WTC11 (cell line): ENCODE data around the gene KRT6A. TPM values are rescaled to one million over a fixed set of nuclear protein-coding genes. Genes with fewer than 3 reads are reported as not detected.

Experiments used
- ATAC-seq: fragments of 200-7000 bp; cut with Tn5 transposase; 2 replicates; pipeline ENCODE4 v1.10.0; 2021; ENCODE audit warnings: mild to moderate bottlenecking, moderate library complexity
- CTCF ChIA-PET: fragments of 300-600 bp; sonication (Branson Sonifier 250); formaldehyde crosslinking; loops from one replicate; lab custom pipeline; 2021; ENCODE audit warnings: antibody characterized with exemption; lab: Charles Lee
- POLR2A ChIA-PET: fragments of 350-600 bp; sonication (Branson Sonifier 250); formaldehyde crosslinking; loops from one replicate; lab custom pipeline; 2021; ENCODE audit warnings: antibody characterized with exemption; lab: Charles Lee
- DNase-seq: peaks from one replicate; pipeline ENCODE4 v3.0.0; 2021; ENCODE audit warnings: low spot score
- H3K27ac Mint-ChIP-seq: 2 replicates; pipeline ENCODE4 v1.8.0; 2021; ENCODE audit warnings: mixed read lengths
- H3K27me3 Mint-ChIP-seq: 2 replicates; pipeline ENCODE4 v1.8.0; 2021; ENCODE audit warnings: low read depth, mild to moderate bottlenecking, moderate library complexity, mixed read lengths
- H3K36me3 Mint-ChIP-seq: 2 replicates; pipeline ENCODE4 v1.8.0; 2021; ENCODE audit warnings: mixed read lengths
- H3K4me1 Mint-ChIP-seq: 2 replicates; pipeline ENCODE4 v1.8.0; 2022; ENCODE audit warnings: mixed read lengths
- H3K4me3 Mint-ChIP-seq: 2 replicates; pipeline ENCODE4 v1.8.0; 2021; ENCODE audit warnings: mild to moderate bottlenecking, moderate library complexity, mixed read lengths
- H3K9me3 Mint-ChIP-seq: 2 replicates; pipeline ENCODE4 v1.8.0; 2021; ENCODE audit warnings: mixed read lengths
- CREM ChIP-seq: sonication (generic); formaldehyde crosslinking; IDR thresholded peaks from 2 replicates; pipeline ENCODE4 v1.8.1; 2022; ENCODE audit warnings: mild to moderate bottlenecking, missing genetic modification reagents, moderate library complexity
- ETV6 ChIP-seq: sonication (generic); formaldehyde crosslinking; IDR thresholded peaks from 2 replicates; pipeline ENCODE4 v1.8.1; 2022; ENCODE audit warnings: mild to moderate bottlenecking, missing genetic modification reagents
- HMGA2 ChIP-seq: fragments of 250-450 bp; sonication (Bioruptor Pico); IDR thresholded peaks from 2 replicates; pipeline ENCODE4 v1.4.0; 2021; ENCODE audit warnings: mild to moderate bottlenecking, moderate library complexity
- JUN ChIP-seq: sonication (generic); formaldehyde crosslinking; IDR thresholded peaks from 2 replicates; pipeline ENCODE4 v1.8.0; 2023; ENCODE audit warnings: mild to moderate bottlenecking, missing genetic modification reagents
- NFE2L1 ChIP-seq: sonication (generic); formaldehyde crosslinking; IDR thresholded peaks from 2 replicates; pipeline ENCODE4 v1.8.1; 2023; ENCODE audit warnings: missing genetic modification reagents
- NFYB ChIP-seq: sonication (generic); formaldehyde crosslinking; conservative IDR thresholded peaks from 2 replicates; pipeline ENCODE4 v1.8.0; 2022; ENCODE audit warnings: low read depth, missing genetic modification reagents
- NR2C2 ChIP-seq: sonication (generic); formaldehyde crosslinking; IDR thresholded peaks from 2 replicates; pipeline ENCODE4 v1.8.0; 2022; ENCODE audit warnings: mild to moderate bottlenecking, missing genetic modification reagents
- NR3C1 ChIP-seq: sonication (generic); formaldehyde crosslinking; conservative IDR thresholded peaks from 2 replicates; pipeline ENCODE4 v1.8.1; 2023; ENCODE audit warnings: low read depth, mild to moderate bottlenecking, missing genetic modification reagents
- RORB ChIP-seq: fragments of 250-450 bp; sonication (Bioruptor Pico); IDR thresholded peaks from 2 replicates; pipeline ENCODE4 v1.9.0; 2021; ENCODE audit warnings: mild to moderate bottlenecking
- USF1 ChIP-seq: sonication (generic); formaldehyde crosslinking; IDR thresholded peaks from 2 replicates; pipeline ENCODE4 v1.8.0; 2022; ENCODE audit warnings: mild to moderate bottlenecking, missing genetic modification reagents
- ZNF232 ChIP-seq: sonication (generic); formaldehyde crosslinking; IDR thresholded peaks from 2 replicates; pipeline ENCODE4 v1.8.0; 2022; ENCODE audit warnings: mild to moderate bottlenecking, missing genetic modification reagents
- ZNF317 ChIP-seq: sonication (generic); formaldehyde crosslinking; IDR thresholded peaks from 2 replicates; pipeline ENCODE4 v1.8.1; 2023; ENCODE audit warnings: low read depth, mild to moderate bottlenecking, moderate library complexity, missing genetic modification reagents, borderline replicate concordance
- ZNF423 ChIP-seq: fragments of 250-450 bp; sonication (Bioruptor Pico); IDR thresholded peaks from 2 replicates; pipeline ENCODE4 v2.1.2; 2022; ENCODE audit warnings: mild to moderate bottlenecking, moderate library complexity
- ZNF512 ChIP-seq: sonication (generic); formaldehyde crosslinking; IDR thresholded peaks from 2 replicates; pipeline ENCODE4 v1.8.1; 2022; ENCODE audit warnings: missing genetic modification reagents, borderline replicate concordance
- ZNF532 ChIP-seq: fragments of 250-450 bp; sonication (Bioruptor Pico); IDR thresholded peaks from 2 replicates; pipeline ENCODE4 v1.9.0; 2021; ENCODE audit warnings: mild to moderate bottlenecking, borderline replicate concordance
- total RNA-seq: library from RNA; stranded (reverse); gene quantifications from 3 replicates; pipeline ENCODE4 v1.2.3, GENCODE V29; 2021
- TF ChIP-seq, protein P1 (sequence below): sonication (generic); formaldehyde crosslinking; IDR thresholded peaks from 2 replicates; pipeline ENCODE4 v1.8.1; 2023; ENCODE audit warnings: mild to moderate bottlenecking, missing genetic modification reagents
- TF ChIP-seq, protein P2 (sequence below): fragments of 200-600 bp; IDR thresholded peaks from 2 replicates; pipeline ENCODE4 v1.8.0; 2022; ENCODE audit warnings: antibody characterized with exemption
- TF ChIP-seq, protein P3 (sequence below): sonication (generic); formaldehyde crosslinking; IDR thresholded peaks from 2 replicates; pipeline ENCODE4 v1.8.0; 2023; ENCODE audit warnings: missing genetic modification reagents

KRT6A gene
- total RNA-seq, 1 experiment from 2014 or later = not detected

GRCh38 chr12:52530366-52530765, 37.3 kb upstream of the KRT6A start (continued):
- TF ChIP-seq ZNF532 (CRISPR knock-in tag) (no peak), NFYB (CRISPR knock-in tag) (no peak), ZNF232 (CRISPR knock-in tag) (no peak), JUN (CRISPR knock-in tag) (no peak), RORB (no peak), NR2C2 (CRISPR knock-in tag) (no peak), ZNF512 (CRISPR knock-in tag) (no peak), ETV6 (CRISPR knock-in tag) (no peak), ZNF423 (CRISPR knock-in tag) (no peak), CREM (no peak), NR3C1 (no peak), ZNF317 (no peak), HMGA2 (CRISPR knock-in tag) (no peak), USF1 (CRISPR knock-in tag) (no peak)
- TF ChIP-seq, protein P1, sequence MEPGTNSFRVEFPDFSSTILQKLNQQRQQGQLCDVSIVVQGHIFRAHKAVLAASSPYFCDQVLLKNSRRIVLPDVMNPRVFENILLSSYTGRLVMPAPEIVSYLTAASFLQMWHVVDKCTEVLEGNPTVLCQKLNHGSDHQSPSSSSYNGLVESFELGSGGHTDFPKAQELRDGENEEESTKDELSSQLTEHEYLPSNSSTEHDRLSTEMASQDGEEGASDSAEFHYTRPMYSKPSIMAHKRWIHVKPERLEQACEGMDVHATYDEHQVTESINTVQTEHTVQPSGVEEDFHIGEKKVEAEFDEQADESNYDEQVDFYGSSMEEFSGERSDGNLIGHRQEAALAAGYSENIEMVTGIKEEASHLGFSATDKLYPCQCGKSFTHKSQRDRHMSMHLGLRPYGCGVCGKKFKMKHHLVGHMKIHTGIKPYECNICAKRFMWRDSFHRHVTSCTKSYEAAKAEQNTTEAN (CRISPR knock-in tag) = no peak
- TF ChIP-seq, protein P2, sequence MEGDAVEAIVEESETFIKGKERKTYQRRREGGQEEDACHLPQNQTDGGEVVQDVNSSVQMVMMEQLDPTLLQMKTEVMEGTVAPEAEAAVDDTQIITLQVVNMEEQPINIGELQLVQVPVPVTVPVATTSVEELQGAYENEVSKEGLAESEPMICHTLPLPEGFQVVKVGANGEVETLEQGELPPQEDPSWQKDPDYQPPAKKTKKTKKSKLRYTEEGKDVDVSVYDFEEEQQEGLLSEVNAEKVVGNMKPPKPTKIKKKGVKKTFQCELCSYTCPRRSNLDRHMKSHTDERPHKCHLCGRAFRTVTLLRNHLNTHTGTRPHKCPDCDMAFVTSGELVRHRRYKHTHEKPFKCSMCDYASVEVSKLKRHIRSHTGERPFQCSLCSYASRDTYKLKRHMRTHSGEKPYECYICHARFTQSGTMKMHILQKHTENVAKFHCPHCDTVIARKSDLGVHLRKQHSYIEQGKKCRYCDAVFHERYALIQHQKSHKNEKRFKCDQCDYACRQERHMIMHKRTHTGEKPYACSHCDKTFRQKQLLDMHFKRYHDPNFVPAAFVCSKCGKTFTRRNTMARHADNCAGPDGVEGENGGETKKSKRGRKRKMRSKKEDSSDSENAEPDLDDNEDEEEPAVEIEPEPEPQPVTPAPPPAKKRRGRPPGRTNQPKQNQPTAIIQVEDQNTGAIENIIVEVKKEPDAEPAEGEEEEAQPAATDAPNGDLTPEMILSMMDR = no peak
- TF ChIP-seq, all 79 proteins: peak for 0

- DNase-seq = no peak
- H3K27me3 Mint-ChIP-seq = no peaks in the 10 kb centered on the region
- no peaks in the 10 kb centered on the region for H3K9me3 Mint-ChIP-seq
- CTCF ChIA-PET = interaction anchor here (1.3 kb wide), 1 partner anchor 157 kb away, joined by 3 read pairs; no protein-coding TSS in a partner anchor
- no peak overlapping the region for H3K4me3 Mint-ChIP-seq
- TF ChIP-seq NFE2L1 (no peak), HMGA2 (CRISPR knock-in tag) (no peak)
- TF ChIP-seq, protein P3, sequence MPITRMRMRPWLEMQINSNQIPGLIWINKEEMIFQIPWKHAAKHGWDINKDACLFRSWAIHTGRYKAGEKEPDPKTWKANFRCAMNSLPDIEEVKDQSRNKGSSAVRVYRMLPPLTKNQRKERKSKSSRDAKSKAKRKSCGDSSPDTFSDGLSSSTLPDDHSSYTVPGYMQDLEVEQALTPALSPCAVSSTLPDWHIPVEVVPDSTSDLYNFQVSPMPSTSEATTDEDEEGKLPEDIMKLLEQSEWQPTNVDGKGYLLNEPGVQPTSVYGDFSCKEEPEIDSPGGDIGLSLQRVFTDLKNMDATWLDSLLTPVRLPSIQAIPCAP (CRISPR knock-in tag) = no peak
- TF ChIP-seq, all 79 proteins: peak for 0
- no peaks in the 10 kb centered on the region for H3K4me1 Mint-ChIP-seq
- ATAC-seq = no peak
- no peak overlapping the region for H3K27ac Mint-ChIP-seq
- H3K36me3 Mint-ChIP-seq = no peaks in the 10 kb centered on the region
- POLR2A ChIA-PET = no interaction called here
These were observed 36.8 kb upstream of the KRT6A start for GRCh38 chr12:52529846-52530245.
